Stimulated activated CD8-positive, alpha-beta memory T cell treated with anti-CD3 and anti-CD28 coated beads, Interleukin-7, amount 100 ng/mL, for 48 hours (primary cell): Measurements from ENCODE around the gene TMEM178B.

Source experiments
- DNase-seq, 2 donors: peaks; one replicate each; pipeline ENCODE4 v3.0.0-alpha.2; 2020; ENCODE audit warnings: low read depth in 1 of 2; ENCODE audit errors: extremely low read depth in 1 of 2

Gene TMEM178B

DNA sequence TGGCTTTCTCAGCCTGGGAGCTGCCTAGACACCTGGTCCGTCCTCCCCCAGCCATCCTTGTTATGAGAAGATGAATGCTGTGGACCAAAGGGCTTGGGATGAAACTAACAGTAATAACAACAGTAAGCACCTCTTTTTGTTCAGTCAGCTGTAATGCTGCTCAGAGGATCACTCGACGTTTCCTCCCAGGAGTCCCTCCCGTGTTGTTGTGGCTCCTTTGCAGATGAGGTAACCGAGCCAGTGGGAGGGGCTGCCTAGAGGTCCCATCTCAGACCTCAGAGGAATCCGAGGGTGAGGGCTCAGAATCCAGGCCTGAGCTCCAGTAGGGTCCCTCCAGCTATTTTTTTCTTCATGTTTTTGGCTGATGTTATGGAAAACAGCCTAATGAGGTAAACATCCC lies 145.1 kb downstream of the TMEM178B start:
- DNase-seq: no peak

DNA sequence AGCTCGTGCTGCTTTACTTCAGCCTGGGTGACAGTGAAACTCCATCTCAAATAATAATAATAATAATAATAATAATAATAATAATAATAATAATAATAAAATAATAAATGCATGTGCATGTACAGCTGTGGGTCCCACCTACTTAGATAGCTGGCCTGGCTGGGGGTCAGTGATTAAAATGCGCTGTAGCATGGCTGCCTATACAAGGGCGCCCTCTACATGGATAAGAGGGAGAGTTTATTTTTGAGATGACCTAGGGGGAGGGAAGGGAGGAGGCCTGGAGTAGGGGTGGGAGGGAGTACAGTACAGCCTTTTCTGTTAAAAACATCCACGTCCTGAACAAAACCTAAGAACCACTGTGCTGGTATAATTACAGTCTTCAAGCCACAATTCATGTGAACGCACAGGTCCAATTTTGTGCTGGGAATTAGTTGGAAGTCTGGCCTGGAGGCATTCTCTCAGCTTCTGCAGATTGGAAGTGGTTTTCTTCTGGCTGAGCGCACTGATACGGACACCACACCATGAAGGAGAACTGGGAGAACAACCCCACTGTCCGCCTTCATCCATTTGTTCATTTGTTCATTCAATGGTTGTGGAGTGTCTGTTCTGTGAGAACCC lies 146.5 kb downstream of the TMEM178B start:
- no peak for DNase-seq

GRCh38 chr7:141221007-141221612 lies 147.2 kb downstream of the TMEM178B start:
- no peak for DNase-seq

DNA sequence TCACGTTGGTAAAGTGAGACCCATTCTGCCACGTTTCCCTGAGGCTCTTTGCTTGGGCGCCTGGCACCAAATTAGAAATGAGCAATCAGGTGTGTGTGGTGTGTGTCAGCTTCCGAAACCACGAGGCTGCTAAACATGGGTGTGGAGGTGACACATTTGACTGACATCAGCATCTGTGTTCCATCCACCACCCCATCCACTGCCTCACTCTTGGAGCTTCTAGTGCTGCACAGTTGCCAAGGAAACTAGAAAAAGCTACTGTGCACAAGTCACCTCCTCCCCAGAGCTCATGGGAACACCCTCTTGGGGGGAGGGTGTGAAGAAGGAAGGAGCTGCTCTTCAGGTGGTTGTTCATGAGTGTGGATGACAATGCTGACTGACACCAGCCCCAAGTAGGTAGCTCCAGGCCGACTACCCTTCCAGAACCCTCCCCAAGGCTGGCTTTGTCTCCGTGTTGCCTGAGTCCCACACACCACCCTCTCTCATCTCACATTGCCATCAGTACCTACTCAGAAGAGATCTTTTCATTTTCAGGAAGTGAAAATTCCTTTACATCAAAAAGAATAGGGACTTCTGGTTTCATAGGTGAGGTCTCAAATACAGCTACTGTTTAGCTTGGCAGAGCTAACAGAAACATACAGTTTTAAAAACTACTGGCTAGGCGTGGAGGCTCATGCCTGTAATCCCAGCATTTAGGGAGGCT lies 152.2 kb downstream of the TMEM178B start:
- no peak for DNase-seq

GRCh38 chr7:141227454-141227853 lies 153.6 kb downstream of the TMEM178B start:
- DNase-seq: no peak

GRCh38 chr7:141228482-141228881 lies 154.6 kb downstream of the TMEM178B start:
- no peak for DNase-seq

GRCh38 chr7:141231018-141231792 lies 157.3 kb downstream of the TMEM178B start:
- no peak for DNase-seq

DNA sequence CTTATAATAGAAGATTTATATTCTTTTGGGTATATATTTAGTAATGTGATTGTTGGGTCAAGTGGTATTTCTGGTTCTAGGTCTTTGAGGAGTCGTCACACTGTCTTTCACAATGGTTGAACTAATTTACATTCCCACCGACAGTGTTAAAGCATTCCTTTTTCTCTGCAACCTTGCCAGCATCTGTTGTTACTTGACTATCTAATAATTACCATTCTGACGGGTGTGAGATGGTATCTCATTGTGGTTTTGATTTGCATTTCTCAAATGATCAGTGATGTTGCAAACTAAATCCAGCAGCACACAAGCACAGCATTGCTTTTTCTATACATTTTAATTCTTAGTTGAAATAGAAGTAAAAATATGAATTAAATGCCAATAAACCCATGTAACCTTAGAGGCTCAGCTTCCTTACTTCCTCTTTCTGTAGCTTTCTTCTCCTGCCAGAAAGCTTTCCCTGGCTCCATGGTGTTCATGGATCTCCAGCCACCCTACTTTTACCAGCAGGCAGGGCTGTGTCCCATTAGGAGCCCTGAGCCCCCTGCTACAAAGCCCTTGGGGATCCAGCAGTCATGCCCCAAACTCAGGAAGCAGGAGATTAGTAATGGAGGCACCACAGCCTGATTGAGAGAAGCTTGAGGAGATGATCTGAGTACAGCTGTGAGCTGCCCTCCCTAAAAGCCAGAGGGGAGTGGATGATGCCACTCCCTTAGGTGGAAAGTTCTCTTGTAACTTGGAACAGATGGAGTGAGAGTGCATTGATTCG lies 158.6 kb downstream of the TMEM178B start:
- no peak for DNase-seq

DNA sequence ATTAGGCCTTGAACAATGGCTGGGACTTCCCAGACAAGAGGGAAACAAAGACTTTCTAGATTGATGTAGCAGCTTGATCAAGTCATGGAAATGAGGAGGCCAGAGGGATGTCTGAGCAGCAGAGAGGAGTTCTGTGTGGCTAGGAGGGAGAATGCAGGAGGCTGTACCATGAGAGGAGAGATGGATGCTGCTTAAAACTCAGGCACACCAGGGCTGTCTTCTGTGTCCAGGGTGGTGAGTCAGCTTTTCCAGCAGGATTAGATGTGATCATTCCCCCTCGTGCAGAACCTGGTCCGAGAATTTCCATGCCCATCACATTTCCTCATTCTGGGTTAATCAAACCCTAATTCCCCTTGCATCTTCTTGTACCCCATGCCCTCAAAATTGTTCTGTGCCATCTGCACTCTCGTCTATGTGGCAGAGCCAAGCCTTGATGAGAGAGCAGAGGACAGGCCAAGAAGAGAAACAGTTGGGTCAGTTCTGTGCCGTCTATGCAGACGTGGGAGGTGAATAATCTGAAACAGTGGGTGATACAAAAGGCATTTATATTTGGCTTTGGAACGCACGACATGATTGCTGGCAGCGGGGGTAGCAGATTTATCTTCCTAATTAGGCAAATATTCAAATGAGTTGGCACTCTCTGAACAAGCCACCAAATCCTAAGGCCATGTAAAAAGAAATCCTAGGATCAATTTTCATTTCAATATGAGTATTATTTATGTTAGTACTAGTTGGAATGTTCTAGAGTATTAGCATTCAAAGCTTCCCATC lies 160.7 kb downstream of the TMEM178B start:
- DNase-seq: no peak

DNA sequence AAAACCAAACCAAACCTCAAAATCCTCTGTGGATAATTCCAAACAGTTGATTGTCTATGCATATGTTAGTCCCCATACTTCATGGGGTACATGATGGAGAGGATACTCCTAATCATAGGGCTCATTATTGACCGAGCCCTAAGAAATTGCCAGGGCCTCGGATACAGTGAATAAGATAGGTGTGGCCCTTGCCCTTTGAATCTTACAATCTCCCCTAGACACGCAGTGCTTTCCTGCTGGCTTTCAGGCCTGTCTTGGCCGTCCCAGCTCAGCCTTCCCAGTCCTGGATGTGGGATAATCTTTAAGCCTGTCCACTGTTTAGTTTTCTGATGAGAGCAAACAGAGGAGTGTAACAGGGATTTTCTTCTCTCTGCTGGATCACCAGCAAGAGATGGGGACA lies 161.8 kb downstream of the TMEM178B start:
- no peak for DNase-seq

- DNase-seq: no peak
Observed at GRCh38 chr7:141238596-141239243, 164.9 kb downstream of the TMEM178B start.

- no peak for DNase-seq
Observed at GRCh38 chr7:141239661-141240060, 165.8 kb downstream of the TMEM178B start.

GRCh38 chr7:141242568-141242967 lies 168.7 kb downstream of the TMEM178B start:
- no peak for DNase-seq

GRCh38 chr7:141243368-141243767 lies 169.5 kb downstream of the TMEM178B start:
- DNase-seq: no peak

GRCh38 chr7:141244435-141244834 lies 170.6 kb downstream of the TMEM178B start:
- DNase-seq: no peak

DNA sequence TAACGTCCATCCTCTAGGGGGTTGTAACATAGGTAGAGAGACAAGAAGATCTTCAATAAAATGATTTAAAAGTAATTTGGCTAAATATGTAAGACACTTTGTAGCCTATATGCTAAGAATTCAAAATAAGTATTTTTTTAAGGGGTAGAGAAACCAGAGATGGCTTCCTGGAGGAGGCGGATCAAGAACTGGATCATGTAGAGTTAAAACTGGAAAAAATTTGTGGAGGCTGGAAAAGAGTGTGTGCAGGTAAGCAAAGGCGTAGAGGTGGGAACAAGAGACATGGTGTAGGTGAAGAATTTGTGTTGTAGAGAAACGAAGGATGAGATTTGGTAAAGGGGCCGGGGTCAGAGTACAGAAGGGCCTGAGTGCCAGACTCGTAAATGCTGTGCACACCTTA lies 172.6 kb downstream of the TMEM178B start:
- DNase-seq: no peak

DNA sequence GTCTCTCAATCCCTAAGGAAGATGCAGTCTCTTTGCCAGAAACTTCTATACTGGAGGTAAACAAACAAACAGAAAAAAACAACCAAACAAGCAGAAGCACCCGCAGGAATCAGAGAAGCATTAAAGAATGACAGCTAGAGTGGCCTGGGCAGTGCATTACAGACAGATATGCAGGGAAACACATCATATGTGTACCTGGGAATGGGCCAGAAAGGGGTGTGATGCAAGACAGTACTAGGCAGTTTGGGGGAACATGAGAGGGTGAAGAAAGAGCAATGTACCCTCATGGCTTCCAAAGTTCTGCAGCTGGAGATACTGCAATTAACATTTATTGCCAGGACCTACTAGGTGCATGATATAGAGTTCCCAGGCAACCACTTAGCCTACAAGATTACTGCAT lies 177.3 kb downstream of the TMEM178B start:
- no peak for DNase-seq

DNA sequence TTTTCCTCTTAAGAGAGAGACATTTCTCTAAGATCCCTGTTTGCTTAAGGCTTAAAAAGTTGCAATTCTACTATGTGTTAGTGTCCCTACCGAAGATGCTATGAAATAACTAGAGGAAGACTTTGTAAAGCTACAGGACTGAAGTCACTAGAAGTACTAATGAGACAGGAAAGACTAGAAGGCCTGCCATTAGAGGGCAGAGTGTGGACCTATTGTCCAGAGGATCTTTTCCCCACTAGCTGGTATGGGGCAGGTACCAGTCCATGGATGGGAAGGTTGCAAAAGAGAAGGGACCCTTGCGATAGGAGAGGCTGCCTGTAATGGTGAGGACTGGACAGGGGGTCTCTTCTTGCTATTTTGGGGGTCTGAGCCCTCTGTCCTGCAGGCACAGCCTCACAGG lies 178.1 kb downstream of the TMEM178B start:
- DNase-seq: no peak

DNA sequence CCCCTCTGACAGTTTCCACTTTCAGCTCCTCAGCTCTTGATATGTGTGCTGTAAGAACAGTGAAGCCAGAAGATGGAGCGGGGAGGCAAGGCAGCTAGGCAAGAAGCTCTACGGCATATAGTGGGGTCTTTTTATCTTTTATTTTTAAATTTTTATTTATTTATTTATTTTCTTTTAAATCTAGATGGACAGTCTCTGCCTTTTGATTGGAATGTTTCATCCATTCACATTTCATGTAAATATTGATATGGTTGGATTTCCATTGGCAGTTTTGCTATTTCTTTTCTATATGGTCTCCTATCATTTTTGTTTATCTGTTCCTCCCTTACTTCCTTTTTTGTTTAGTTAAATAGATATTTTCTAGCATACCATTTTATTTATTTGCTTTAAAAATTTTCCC lies 183.7 kb downstream of the TMEM178B start:
- DNase-seq: no peak

GRCh38 chr7:141258559-141258958 lies 184.7 kb downstream of the TMEM178B start:
- DNase-seq: no peak
